ENCODE results near the gene BIN1.

DNA sequence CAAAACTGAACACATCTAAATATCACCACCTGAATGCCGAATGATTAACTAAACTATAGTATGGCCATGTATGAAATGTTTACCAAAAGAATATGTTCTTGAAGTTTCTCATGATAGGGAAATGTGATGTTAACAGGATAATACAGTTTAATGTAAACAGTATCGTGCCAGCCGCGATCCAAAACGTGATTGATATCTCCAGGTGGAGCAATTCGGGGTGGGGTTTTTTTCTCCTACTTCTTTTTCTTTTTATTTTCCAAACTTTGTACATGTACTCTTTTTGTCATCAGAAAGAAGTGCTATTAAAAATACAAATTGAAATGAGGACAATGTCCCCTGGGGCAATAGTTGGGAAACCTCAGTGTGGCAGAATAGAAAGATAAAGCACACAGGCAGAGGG is 4.0 kb upstream of the BIN1 start:
- TF ChIP-seq, protein P1, sequence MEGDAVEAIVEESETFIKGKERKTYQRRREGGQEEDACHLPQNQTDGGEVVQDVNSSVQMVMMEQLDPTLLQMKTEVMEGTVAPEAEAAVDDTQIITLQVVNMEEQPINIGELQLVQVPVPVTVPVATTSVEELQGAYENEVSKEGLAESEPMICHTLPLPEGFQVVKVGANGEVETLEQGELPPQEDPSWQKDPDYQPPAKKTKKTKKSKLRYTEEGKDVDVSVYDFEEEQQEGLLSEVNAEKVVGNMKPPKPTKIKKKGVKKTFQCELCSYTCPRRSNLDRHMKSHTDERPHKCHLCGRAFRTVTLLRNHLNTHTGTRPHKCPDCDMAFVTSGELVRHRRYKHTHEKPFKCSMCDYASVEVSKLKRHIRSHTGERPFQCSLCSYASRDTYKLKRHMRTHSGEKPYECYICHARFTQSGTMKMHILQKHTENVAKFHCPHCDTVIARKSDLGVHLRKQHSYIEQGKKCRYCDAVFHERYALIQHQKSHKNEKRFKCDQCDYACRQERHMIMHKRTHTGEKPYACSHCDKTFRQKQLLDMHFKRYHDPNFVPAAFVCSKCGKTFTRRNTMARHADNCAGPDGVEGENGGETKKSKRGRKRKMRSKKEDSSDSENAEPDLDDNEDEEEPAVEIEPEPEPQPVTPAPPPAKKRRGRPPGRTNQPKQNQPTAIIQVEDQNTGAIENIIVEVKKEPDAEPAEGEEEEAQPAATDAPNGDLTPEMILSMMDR (conservative IDR thresholded peaks at IDR 0.05; ENCODE audit: low read depth, low read length), result no peak
- TF ChIP-seq EZH2 (IDR thresholded peaks at IDR 0.05; ENCODE audit: borderline replicate concordance, low read depth, low read length, poor library complexity, severe bottlenecking), result no peak

Measured in A673 (cell line).